Upper lobe of right lung (tissue), 1 donor: Measurements from ENCODE around the gene FUCA2. TPM values are rescaled to one million over a fixed set of nuclear protein-coding genes. Genes with fewer than 3 reads are reported as not detected.

Experiments
- total RNA-seq: library from RNA; stranded (reverse); fragmentation: NEBNext Ultra II Directional; extraction: Animal tissue kit (Norgen Biotek cat#: 25700); gene quantifications from one replicate; pipeline ENCODE4 v1.2.1, GENCODE V29; 2021
- donor health status: DM: no; HTN: yes; CAD: no; lungs with severe emphysema.

FUCA2 gene
- total RNA-seq, 1 donor from 2014 or later = 50.6 TPM

Other genes starting within 250 kb of the FUCA2 start
- 7.1 TPM for gene ADAT2, start 61.0 kb downstream of the FUCA2 start, total RNA-seq
- 18.8 TPM for gene PEX3, start 60.9 kb downstream of the FUCA2 start, total RNA-seq
- 142 TPM for gene PHACTR2, start 166.2 kb upstream of the FUCA2 start, total RNA-seq